Left lung (tissue), 10 donors: ENCODE data around the gene L3MBTL3. TPM values are rescaled to one million over a fixed set of nuclear protein-coding genes. Genes with fewer than 3 reads are reported as not detected.

ENCODE experiments used
- ATAC-seq: fragments of 200-7000 bp; cut with Tn5 transposase; one replicate; pipeline ENCODE4 v1.9.1; 2020; ENCODE audit warnings: moderate library complexity
- DNase-seq, 4 donors: peaks; one replicate each; pipeline ENCODE4 v3.0.0-alpha.2; 2013 to 2020
- H3K27ac ChIP-seq, 2 donors: fragments of 200-600 bp; sonication (generic) in 1 of 2; one replicate each; pipeline versions ENCODE4 v1.5.0 to v1.8.0; 2020 to 2021
- H3K27me3 ChIP-seq, 2 donors: fragments of 200-600 bp; sonication (generic) in 1 of 2; one replicate each; pipeline versions ENCODE4 v1.5.0 to v1.8.0; 2020 to 2021
- H3K36me3 ChIP-seq, 2 donors: fragments of 200-600 bp; sonication (generic) in 1 of 2; one replicate each; pipeline versions ENCODE4 v1.5.0 to v1.8.0; 2020 to 2021
- H3K4me1 ChIP-seq, 2 donors: fragments of 200-600 bp; one replicate each; pipeline ENCODE4 v1.8.0; 2021
- H3K4me3 ChIP-seq, 2 donors: fragments of 200-600 bp; sonication (generic) in 1 of 2; one replicate each; pipeline versions ENCODE4 v1.5.0 to v1.8.0; 2020 to 2021; ENCODE audit warnings: mild to moderate bottlenecking in 1 of 2
- H3K9me3 ChIP-seq, 2 donors: fragments of 200-600 bp; sonication (generic) in 1 of 2; one replicate each; pipeline versions ENCODE4 v1.5.0 to v1.8.0; 2020 to 2021
- CTCF ChIP-seq, 2 donors: fragments of 200-600 bp; sonication (generic) in 1 of 2; IDR thresholded peaks; one replicate each; pipeline versions ENCODE4 v1.5.0 to v1.8.0; 2021; ENCODE audit warnings: antibody characterized with exemption in 2 of 2
- intact Hi-C, 2 donors: fragments of 100-400 bp; cut with DNase I; formaldehyde crosslinking; loops; one replicate each; pipeline versions ENCODE4 v1.11.2 to v1.14.2; 2022
- polyA plus RNA-seq, 6 donors: library from polyadenylated mRNA; unstranded; fragments of 120-200 nt; gene quantifications; one replicate each; pipeline ENCODE4 v1.2.1, GENCODE V29; 2013; ENCODE audit not compliant: insufficient read length in 6 of 6
- total RNA-seq, 2 donors: library from RNA; stranded (reverse); fragmentation: NEBNext Ultra II Directional; extraction: Animal tissue kit (Norgen Biotek cat#: 25700); gene quantifications; one replicate each; pipeline ENCODE4 v1.2.1, GENCODE V29; 2021
- donor health status: DM: no; HTN: yes; CAD: no.
- donor health status: DM: no; HTN: no; CAD: no.

Gene L3MBTL3
- total and polyA plus RNA-seq, 8 donors = 5.7 to 28.5 (median 17.3) TPM

- no peak for TF ChIP-seq CTCF (IDR thresholded peaks at IDR 0.05)
- no peaks in the 10 kb centered on the region for H3K27me3 ChIP-seq
- DNase-seq = no peak
- H3K27ac ChIP-seq = no peak overlapping the region
- H3K36me3 ChIP-seq = no peaks in the 10 kb centered on the region
- no peak for ATAC-seq
- no peaks in the 10 kb centered on the region for H3K4me1 ChIP-seq
- no peak overlapping the region for H3K4me3 ChIP-seq
- intact Hi-C loops = no loop called here
- H3K9me3 ChIP-seq = no peaks in the 10 kb centered on the region
Measured at GRCh38 chr6:130182466-130182865, 164.1 kb downstream of the L3MBTL3 start.

- H3K27ac ChIP-seq = no peak overlapping the region
- intact Hi-C loops = no loop called here
- TF ChIP-seq CTCF (IDR thresholded peaks at IDR 0.05) = no peak
- H3K9me3 ChIP-seq = no peaks in the 10 kb centered on the region
- H3K36me3 ChIP-seq = no peaks in the 10 kb centered on the region
- no peak for ATAC-seq
- H3K4me1 ChIP-seq = no peaks in the 10 kb centered on the region
- no peaks in the 10 kb centered on the region for H3K27me3 ChIP-seq
- H3K4me3 ChIP-seq = no peak overlapping the region
- no peak for DNase-seq
Measured at GRCh38 chr6:130183271-130184222, 165.2 kb downstream of the L3MBTL3 start.

- Histone ChIP-seq H3K9me3 (no peaks in the 10 kb centered on the region), H3K36me3 (no peaks in the 10 kb centered on the region), H3K27ac (no peak overlapping the region), H3K27me3 (no peaks in the 10 kb centered on the region), H3K4me3 (no peak overlapping the region), H3K4me1 (no peaks in the 10 kb centered on the region)
- TF ChIP-seq CTCF (IDR thresholded peaks at IDR 0.05) = no peak
- ATAC-seq (no peak), DNase-seq (no peak)
- intact Hi-C loops = no loop called here
Measured at GRCh38 chr6:130185658-130186057, 167.3 kb downstream of the L3MBTL3 start.

GRCh38 chr6:130187335-130188206, 169.2 kb downstream of the L3MBTL3 start:
- TF ChIP-seq CTCF (IDR thresholded peaks at IDR 0.05) = no peak
- Histone ChIP-seq H3K27me3 (no peaks in the 10 kb centered on the region), H3K36me3 (no peaks in the 10 kb centered on the region), H3K27ac (no peak overlapping the region), H3K4me1 (no peaks in the 10 kb centered on the region), H3K9me3 (no peaks in the 10 kb centered on the region), H3K4me3 (no peak overlapping the region)
- ATAC-seq (no peak), DNase-seq (no peak)
- intact Hi-C loops = no loop called here
